HCT116 (cell line): Measurements from ENCODE around the gene RNF8. TPM values are rescaled to one million over a fixed set of nuclear protein-coding genes. Genes with fewer than 3 reads are reported as not detected.

Experiments
- ATAC-seq: fragments of 200-7000 bp; cut with Tn5 transposase; 2 replicates; pipeline ENCODE4 v1.9.1; 2020; ENCODE audit warnings: mild to moderate bottlenecking, moderate library complexity
- BruUV-seq: library from RNA; stranded (reverse); fragments of 400-500 nt; replicated peaks from 2 replicates; lab custom pipeline; 2021; lab: Mats Ljungman, UMichigan
- CTCF ChIA-PET: fragments of 300-600 bp; sonication (Branson Sonifier 250); formaldehyde crosslinking; loops from one replicate; lab custom pipeline; 2021; ENCODE audit warnings: antibody characterized with exemption; lab: Charles Lee
- POLR2A ChIA-PET: fragments of 300-600, 350-600 bp; sonication (Branson Sonifier 250); formaldehyde crosslinking; loops from one replicate; lab custom pipeline; 2021; ENCODE audit warnings: antibody characterized with exemption; lab: Charles Lee
- RAD21 ChIA-PET, 2 experiments: fragments of 300-600 bp; sonication (Branson Sonifier 250); formaldehyde crosslinking; loops; one replicate each; lab custom pipeline; 2023; ENCODE audit warnings: low total read pairs in 2 of 2; ENCODE audit not compliant: uncharacterized antibody in 2 of 2, unreplicated experiment in 2 of 2, low non-redundant PET in 1 of 2; lab: Charles Lee
- DNase-seq: peaks from one replicate; pipeline ENCODE4 v3.0.0-alpha.2; 2010; ENCODE audit warnings: low read depth, low spot score
- H2AFZ ChIP-seq: fragments of 200-600 bp; shearing (Covaris generic), sonication (generic); 2 replicates; pipeline ENCODE4 v1.6.1; 2017; ENCODE audit warnings: low read depth, mixed run types, mixed read lengths, antibody characterized with exemption, low read length; ENCODE audit not compliant: poor library complexity, severe bottlenecking
- H3K27ac ChIP-seq: 2 replicates; pipeline ENCODE4 v1.5.1; 2012; ENCODE audit warnings: low read depth, low read length
- H3K27me3 ChIP-seq: fragments of 200-600 bp; sonication (generic); 2 replicates; pipeline ENCODE4 v1.6.1; 2016; ENCODE audit warnings: mixed run types, low read length, mixed read lengths; ENCODE audit not compliant: insufficient read depth
- H3K36me3 ChIP-seq, 2 experiments: fragments of 200-500 bp in 1 of 2; fragments of 200-600 bp in 1 of 2; sonication (Bioruptor generic) in 1 of 2; sonication (generic) in 1 of 2; 2 replicates each; pipeline versions ENCODE4 v1.5.1 to v1.6.1; 2014 to 2016; ENCODE audit warnings: low read length in 2 of 2, inconsistent platforms in 1 of 2, mixed read lengths in 1 of 2, mixed run types in 1 of 2; ENCODE audit not compliant: insufficient read depth in 2 of 2, control insufficient read depth in 1 of 2
- H3K4me1 ChIP-seq, 2 experiments: fragments of 200-600 bp in 1 of 2; sonication (generic) in 1 of 2; 2 replicates each; pipeline versions ENCODE4 v1.5.1 to v1.6.1; 2012 to 2017; ENCODE audit warnings: low read length in 2 of 2, inconsistent platforms in 1 of 2, mild to moderate bottlenecking in 1 of 2, mixed read lengths in 1 of 2, mixed run types in 1 of 2, moderate library complexity in 1 of 2; ENCODE audit not compliant: insufficient read depth in 2 of 2, control insufficient read depth in 1 of 2
- H3K4me2 ChIP-seq: fragments of 200-600 bp; sonication (generic); 2 replicates; pipeline ENCODE4 v1.6.1; 2017; ENCODE audit warnings: mixed run types, low read length, mixed read lengths
- H3K4me3 ChIP-seq, 2 experiments: fragments of 200-600 bp in 1 of 2; sonication (generic) in 1 of 2; replicated peaks in 1 of 2; 2 replicates each; pipeline ENCODE4 v1.5.1; 2011 to 2016; ENCODE audit warnings: low read length in 2 of 2, control low read depth in 1 of 2, low read depth in 1 of 2, mild to moderate bottlenecking in 1 of 2, mixed read lengths in 1 of 2, mixed run types in 1 of 2
- H3K79me2 ChIP-seq: fragments of 200-600 bp; sonication (generic); 2 replicates; pipeline ENCODE4 v1.6.1; 2017; ENCODE audit warnings: mild to moderate bottlenecking, mixed run types, low read length, moderate library complexity, mixed read lengths; ENCODE audit not compliant: insufficient read depth
- H3K9ac ChIP-seq: fragments of 200-600 bp; sonication (generic); 2 replicates; pipeline ENCODE4 v1.6.1; 2016; ENCODE audit warnings: low read length, mixed read lengths
- H3K9me2 ChIP-seq: fragments of 200-600 bp; sonication (generic), shearing (Covaris generic); 2 replicates; pipeline ENCODE4 v1.6.1; 2017; ENCODE audit warnings: mixed run types, mild to moderate bottlenecking, moderate library complexity; ENCODE audit not compliant: insufficient read depth
- H3K9me3 ChIP-seq, 2 experiments: fragments of 200-500 bp in 1 of 2; fragments of 200-600 bp in 1 of 2; sonication (Bioruptor generic) in 1 of 2; sonication (generic) in 1 of 2; 2 replicates each; pipeline ENCODE4 v1.6.1; 2014 to 2017; ENCODE audit warnings: low read length in 2 of 2, mixed read lengths in 2 of 2, inconsistent platforms in 1 of 2, low read depth in 1 of 2, mild to moderate bottlenecking in 1 of 2, mixed run types in 1 of 2, moderate library complexity in 1 of 2; ENCODE audit not compliant: control insufficient read depth in 1 of 2, insufficient read depth in 1 of 2
- H4K20me1 ChIP-seq: fragments of 200-600 bp; sonication (generic), shearing (Covaris generic); 2 replicates; pipeline ENCODE4 v1.6.1; 2017; ENCODE audit warnings: mixed run types, mild to moderate bottlenecking, moderate library complexity; ENCODE audit not compliant: insufficient read depth
- CBX3 ChIP-seq: IDR thresholded peaks from 2 replicates; pipeline ENCODE4 v1.6.1; 2012; ENCODE audit warnings: low read depth
- CEBPB ChIP-seq: IDR thresholded peaks from 2 replicates; pipeline ENCODE4 v1.6.1; 2012; ENCODE audit warnings: low read depth
- EZH2phosphoT487 ChIP-seq: fragments of 200-600 bp; IDR thresholded peaks from 2 replicates; pipeline ENCODE4 v1.6.1; 2018; ENCODE audit warnings: antibody characterized with exemption, borderline replicate concordance
- MAX ChIP-seq: IDR thresholded peaks from 2 replicates; pipeline ENCODE4 v1.6.1; 2012
- POLR2AphosphoS5 ChIP-seq: IDR thresholded peaks from 2 replicates; pipeline ENCODE4 v1.6.1; 2011; ENCODE audit warnings: mild to moderate bottlenecking, low read depth, low read length, moderate library complexity
- SP1 ChIP-seq: IDR thresholded peaks from 2 replicates; pipeline ENCODE4 v1.6.1; 2012; ENCODE audit warnings: low read depth
- SRF ChIP-seq: IDR thresholded peaks from 2 replicates; pipeline ENCODE4 v1.6.1; 2012; ENCODE audit warnings: low read depth
- TCF7L2 ChIP-seq: IDR thresholded peaks from 2 replicates; pipeline ENCODE4 v1.7.0; 2011; ENCODE audit warnings: borderline replicate concordance, inconsistent platforms; ENCODE audit not compliant: insufficient read depth, insufficient read length; ENCODE audit errors: extremely low read depth
- ZFX ChIP-seq: fragments of 450-650 bp; IDR thresholded peaks from 2 replicates; pipeline ENCODE4 v1.6.1; 2017
- ZNF274 ChIP-seq: fragments of 200-500 bp; sonication (Bioruptor generic); IDR thresholded peaks from 2 replicates; pipeline ENCODE4 v1.6.1; 2014; ENCODE audit warnings: mild to moderate bottlenecking, low read depth, low read length, inconsistent platforms
- intact Hi-C: fragments of 100-400 bp; cut with micrococcal nuclease; formaldehyde crosslinking; loops from 2 replicates; pipeline ENCODE4 v1.10.0; 2022
- total RNA-seq: library from RNA; stranded (reverse); gene quantifications from one replicate; pipeline ENCODE4 v1.2.1, GENCODE V29; 2021; ENCODE audit not compliant: unreplicated experiment

The RNF8 gene
- total RNA-seq, 1 experiment from 2014 or later, result 28.0 TPM

- TF ChIP-seq CEBPB, result no peak
- TF ChIP-seq SP1, result no peak
- TF ChIP-seq POLR2AphosphoS5, result no peak
- TF ChIP-seq ZFX, result no peak
- no peak for TF ChIP-seq MAX
- TF ChIP-seq CBX3, result no peak
- TF ChIP-seq, all 23 proteins: peak for 0
- BruUV-seq, result no TSS peak
These were observed 75.6 kb downstream of the RNF8 start for GRCh38 chr6:37429352-37429750.

GRCh38 chr6:37432590-37432915, 78.8 kb downstream of the RNF8 start:
- ChIA-PET RAD21 (no interaction called here), CTCF (no interaction called here), POLR2A (no interaction called here)
- H3K79me2 ChIP-seq, result peaks cover 19% of the 10 kb centered on the region
- H3K9me2 ChIP-seq, result 0 out of 2 replicates have a peak, but pooled peaks cover 3% of the 10 kb centered on the region
- no peaks in the 10 kb centered on the region for H4K20me1 ChIP-seq
- H3K4me3 ChIP-seq, result peak overlapping the region; percentile 91 to 93
- peak overlapping the region; percentile 97 for H3K4me2 ChIP-seq
- TSS peak; percentile 94 for BruUV-seq
- no peaks in the 10 kb centered on the region for H3K9me3 ChIP-seq
- peak overlapping the region; percentile 74 for H3K9ac ChIP-seq
- no peaks in the 10 kb centered on the region for H3K27me3 ChIP-seq
- peak overlapping the region; percentile 87 for H2AFZ ChIP-seq
- TF ChIP-seq EZH2phosphoT487 (no peak), TCF7L2 (no peak), SRF (no peak), ZNF274 (no peak)
- H3K4me1 ChIP-seq, result peaks cover 5 to 18% of the 10 kb centered on the region in 2 experiments; a peak in 2 of 4 replicates
- peak overlapping the region; percentile 32; the same call in 1 of the 2 replicates for H3K27ac ChIP-seq
- intact Hi-C loops, result no loop called here
- no peak for DNase-seq
- peaks cover 0 to 10% of the 10 kb centered on the region in 2 experiments; a peak in 1 of 4 replicates for H3K36me3 ChIP-seq
- ATAC-seq, result no peak; the same call in 1 of the 2 replicates

More at GRCh38 chr6:37429352-37429750, 75.6 kb downstream of the RNF8 start:
- ChIA-PET RAD21 (no interaction called here), CTCF (no interaction called here), POLR2A (no interaction called here)
- Histone ChIP-seq H3K9me2 (0 out of 2 replicates have a peak, but pooled peaks cover 3% of the 10 kb centered on the region), H3K4me3 (no peak overlapping the region), H4K20me1 (no peaks in the 10 kb centered on the region), H2AFZ (no peak overlapping the region), H3K27me3 (no peaks in the 10 kb centered on the region), H3K4me1 (peaks cover 5 to 14% of the 10 kb centered on the region in 2 experiments; a peak in 2 of 4 replicates), H3K79me2 (peaks cover 11% of the 10 kb centered on the region), H3K36me3 (no peaks in the 10 kb centered on the region), H3K9ac (no peak overlapping the region), H3K9me3 (no peaks in the 10 kb centered on the region), H3K4me2 (no peak overlapping the region), H3K27ac (no peak overlapping the region)
- DNase-seq (no peak), ATAC-seq (no peak)
- intact Hi-C loops, result no loop called here
